Measurements from ENCODE around the gene SLIT3. TPM values are rescaled to one million over a fixed set of nuclear protein-coding genes. Genes with fewer than 3 reads are reported as not detected.
A peak's percentile ranks its signal among the peaks of the same experiment; 100 is the strongest.

SLIT3 gene
- total RNA-seq, 2 experiments from 2014 or later, result not detected

DNA sequence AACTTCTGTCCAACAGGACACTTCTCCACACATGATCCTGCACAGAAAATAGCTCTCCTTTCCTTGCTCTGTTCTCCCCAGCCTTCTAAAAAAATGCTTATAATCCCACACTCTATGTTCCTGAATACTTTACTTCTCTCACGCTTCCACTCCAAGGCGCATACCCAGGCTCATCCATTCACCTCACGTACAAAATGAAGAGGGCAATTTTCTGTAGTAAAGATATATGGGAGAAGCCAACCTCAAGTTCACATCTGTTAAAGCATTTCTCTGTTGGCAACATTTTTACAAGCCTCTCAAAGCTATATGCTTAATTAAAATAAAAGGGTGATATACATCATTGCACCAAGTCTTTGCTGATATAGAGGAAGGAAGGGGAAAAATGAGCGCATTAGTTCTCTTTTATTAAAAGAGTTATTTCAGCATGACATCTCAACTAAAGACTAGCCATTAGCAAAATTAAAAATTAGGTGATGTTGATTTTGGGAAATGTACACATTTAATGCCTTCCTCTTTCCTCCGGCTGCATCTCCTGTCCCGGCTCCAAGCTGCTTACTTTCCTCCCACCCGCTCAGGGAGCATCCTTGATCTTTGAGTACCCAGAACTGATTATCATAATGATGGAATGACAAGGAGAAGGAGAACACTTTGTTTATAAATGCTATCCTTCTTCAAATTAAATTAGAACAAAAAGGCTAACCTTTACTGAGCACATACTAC is 379.6 kb downstream of the SLIT3 start:
- Mint-ChIP-seq H3K36me3 (ENCODE audit: low read depth) (no peaks in the 10 kb centered on the region), H3K9me3 (no peaks in the 10 kb centered on the region), H3K4me3 (no peak overlapping the region), H3K27me3 (peaks cover 57% of the 10 kb centered on the region), H3K27ac (no peak overlapping the region), H3K4me1 (ENCODE audit: low read depth) (no peaks in the 10 kb centered on the region)
- H3K27me3 ChIP-seq (ENCODE audit: control insufficient read depth in 1 of 2, insufficient read depth in 2 of 2, low read length in 2 of 2), result peaks cover 21 to 25% of the 10 kb centered on the region in 2 experiments
- no peaks in the 10 kb centered on the region for H3K36me3 ChIP-seq (ENCODE audit: insufficient read depth, low read length)
- H3K27ac ChIP-seq (ENCODE audit: low read depth in 1 of 2, low read length in 2 of 2), result no peak overlapping the region
- CTCF ChIA-PET, result no interaction called here
- TF ChIP-seq, protein P1, sequence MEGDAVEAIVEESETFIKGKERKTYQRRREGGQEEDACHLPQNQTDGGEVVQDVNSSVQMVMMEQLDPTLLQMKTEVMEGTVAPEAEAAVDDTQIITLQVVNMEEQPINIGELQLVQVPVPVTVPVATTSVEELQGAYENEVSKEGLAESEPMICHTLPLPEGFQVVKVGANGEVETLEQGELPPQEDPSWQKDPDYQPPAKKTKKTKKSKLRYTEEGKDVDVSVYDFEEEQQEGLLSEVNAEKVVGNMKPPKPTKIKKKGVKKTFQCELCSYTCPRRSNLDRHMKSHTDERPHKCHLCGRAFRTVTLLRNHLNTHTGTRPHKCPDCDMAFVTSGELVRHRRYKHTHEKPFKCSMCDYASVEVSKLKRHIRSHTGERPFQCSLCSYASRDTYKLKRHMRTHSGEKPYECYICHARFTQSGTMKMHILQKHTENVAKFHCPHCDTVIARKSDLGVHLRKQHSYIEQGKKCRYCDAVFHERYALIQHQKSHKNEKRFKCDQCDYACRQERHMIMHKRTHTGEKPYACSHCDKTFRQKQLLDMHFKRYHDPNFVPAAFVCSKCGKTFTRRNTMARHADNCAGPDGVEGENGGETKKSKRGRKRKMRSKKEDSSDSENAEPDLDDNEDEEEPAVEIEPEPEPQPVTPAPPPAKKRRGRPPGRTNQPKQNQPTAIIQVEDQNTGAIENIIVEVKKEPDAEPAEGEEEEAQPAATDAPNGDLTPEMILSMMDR (IDR thresholded peaks at IDR 0.05), result no peak
- DNase-seq (no peak), ATAC-seq (ENCODE audit: poor library complexity) (no peak)
- no peak overlapping the region for H3K4me3 ChIP-seq (ENCODE audit: low read length)
- no peaks in the 10 kb centered on the region for H3K9me3 ChIP-seq (ENCODE audit: control insufficient read depth in 1 of 2, insufficient read depth in 1 of 2, low read length in 2 of 2)
- intact Hi-C loops (cut with DNase I, micrococcal nuclease), result no loop called here
- POLR2A ChIA-PET, result no interaction called here
- no peaks in the 10 kb centered on the region for H3K4me1 ChIP-seq (ENCODE audit: insufficient read depth, low read length)

DNA sequence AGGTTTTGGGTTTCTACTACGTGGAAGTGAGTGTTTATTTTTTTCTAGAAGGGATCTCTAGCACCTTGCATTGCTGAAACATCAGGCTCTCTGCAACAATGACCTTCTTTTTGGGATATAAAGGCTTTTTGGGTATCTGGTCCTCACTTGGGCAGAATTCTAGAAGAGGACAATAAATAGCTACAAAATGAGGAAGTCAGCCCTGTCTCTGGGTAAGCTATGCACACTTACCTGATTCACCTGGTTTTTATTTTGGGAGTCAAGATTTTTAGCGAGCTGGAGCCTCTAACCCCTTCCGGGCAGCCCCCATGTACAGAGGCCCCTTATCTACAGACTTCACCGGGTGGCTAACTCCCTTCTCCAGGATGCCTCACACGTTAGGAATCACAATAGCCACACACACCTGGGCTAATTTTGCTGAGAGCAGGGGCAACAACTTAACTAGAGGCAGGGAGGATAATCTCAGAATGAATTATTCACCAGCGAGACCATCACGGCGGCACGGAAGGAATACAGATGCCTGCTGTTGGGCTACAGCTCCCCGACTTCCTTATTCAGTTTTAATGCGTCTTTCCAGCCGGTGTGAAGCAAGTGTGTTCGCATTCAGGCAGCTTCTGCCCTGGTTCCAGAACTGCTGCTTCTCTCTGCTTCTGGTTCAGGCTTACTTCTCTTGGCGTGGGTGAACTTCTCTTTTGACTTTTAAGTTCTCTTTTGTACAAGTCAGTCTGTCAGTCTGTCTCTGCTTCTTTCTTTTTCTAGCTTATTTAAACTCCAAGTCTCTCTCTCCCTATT is 380.7 kb downstream of the SLIT3 start:
- Histone ChIP-seq H3K4me3 (ENCODE audit: low read length) (no peak overlapping the region), H3K9me3 (ENCODE audit: control insufficient read depth in 1 of 2, insufficient read depth in 1 of 2, low read length in 2 of 2) (no peaks in the 10 kb centered on the region), H3K27me3 (ENCODE audit: control insufficient read depth in 1 of 2, insufficient read depth in 2 of 2, low read length in 2 of 2) (peaks cover 24 to 25% of the 10 kb centered on the region in 2 experiments), H3K36me3 (ENCODE audit: insufficient read depth, low read length) (no peaks in the 10 kb centered on the region), H3K4me1 (ENCODE audit: insufficient read depth, low read length) (no peaks in the 10 kb centered on the region), H3K27ac (ENCODE audit: low read depth in 1 of 2, low read length in 2 of 2) (no peak overlapping the region)
- Mint-ChIP-seq H3K4me3 (no peak overlapping the region), H3K9me3 (no peaks in the 10 kb centered on the region), H3K36me3 (ENCODE audit: low read depth) (no peaks in the 10 kb centered on the region), H3K4me1 (ENCODE audit: low read depth) (no peaks in the 10 kb centered on the region), H3K27ac (no peak overlapping the region), H3K27me3 (peaks cover 57% of the 10 kb centered on the region)
- CTCF ChIA-PET, result no interaction called here
- intact Hi-C loops (cut with DNase I, micrococcal nuclease), result no loop called here
- POLR2A ChIA-PET, result no interaction called here
- TF ChIP-seq, protein P1 (IDR thresholded peaks at IDR 0.05), result no peak
- no peak for ATAC-seq (ENCODE audit: poor library complexity)
- peak in 1 of 14 experiments; percentile 2 for DNase-seq

DNA sequence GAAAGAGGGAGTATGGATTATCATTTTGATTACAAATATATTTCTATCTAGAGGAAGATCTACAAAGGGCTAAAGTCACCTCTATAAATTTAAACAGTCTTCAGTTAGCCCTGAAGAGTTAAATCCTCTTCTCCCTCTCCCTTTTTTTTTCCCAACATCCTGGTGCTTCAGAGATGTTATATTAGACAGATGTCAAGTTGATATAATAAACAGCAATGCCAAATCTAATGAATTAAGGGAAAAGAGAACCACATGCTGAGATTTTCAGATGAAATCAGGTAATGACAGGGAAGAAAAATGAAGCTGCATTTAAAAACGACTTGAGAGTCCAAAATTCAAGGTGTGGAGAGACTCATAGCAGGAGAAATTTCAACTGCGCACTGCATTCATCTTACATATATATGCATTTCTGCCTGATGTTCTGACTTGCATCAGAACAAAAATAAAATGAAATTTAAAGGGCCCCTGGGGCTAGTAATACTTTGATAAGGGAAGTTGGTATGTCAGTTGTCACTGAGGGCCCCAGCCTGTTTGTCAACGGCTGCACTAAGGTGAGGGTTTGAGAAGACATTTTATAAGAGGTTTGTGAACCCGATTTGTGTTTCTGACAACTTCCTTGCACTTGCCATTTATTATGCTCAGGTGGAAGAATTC is 382.9 kb downstream of the SLIT3 start:
- Mint-ChIP-seq H3K36me3 (ENCODE audit: low read depth) (no peaks in the 10 kb centered on the region), H3K9me3 (no peaks in the 10 kb centered on the region), H3K4me3 (no peak overlapping the region), H3K27me3 (peaks cover 58% of the 10 kb centered on the region), H3K27ac (no peak overlapping the region), H3K4me1 (ENCODE audit: low read depth) (no peaks in the 10 kb centered on the region)
- intact Hi-C loops (cut with DNase I, micrococcal nuclease), result no loop called here
- H3K4me1 ChIP-seq (ENCODE audit: insufficient read depth, low read length), result no peaks in the 10 kb centered on the region
- POLR2A ChIA-PET, result no interaction called here
- H3K9me3 ChIP-seq (ENCODE audit: control insufficient read depth in 1 of 2, insufficient read depth in 1 of 2, low read length in 2 of 2), result no peaks in the 10 kb centered on the region
- H3K27me3 ChIP-seq (ENCODE audit: control insufficient read depth in 1 of 2, insufficient read depth in 2 of 2, low read length in 2 of 2), result peaks cover 27 to 29% of the 10 kb centered on the region in 2 experiments
- CTCF ChIA-PET, result no interaction called here
- no peak overlapping the region for H3K27ac ChIP-seq (ENCODE audit: low read depth in 1 of 2, low read length in 2 of 2)
- ATAC-seq (ENCODE audit: poor library complexity), result no peak
- DNase-seq, result no peak
- TF ChIP-seq, protein P1 (IDR thresholded peaks at IDR 0.05), result no peak
- H3K36me3 ChIP-seq (ENCODE audit: insufficient read depth, low read length), result no peaks in the 10 kb centered on the region
- H3K4me3 ChIP-seq (ENCODE audit: low read length), result no peak overlapping the region
